H1 (cell line): ENCODE results near the gene PPARGC1A. TPM values are rescaled to one million over a fixed set of nuclear protein-coding genes. Genes with fewer than 3 reads are reported as not detected.

Source experiments
- CTCF ChIA-PET: fragments of 300-600 bp; sonication (Branson Sonifier 250); formaldehyde crosslinking; loops from one replicate; lab custom pipeline; 2021; ENCODE audit not compliant: partially characterized antibody; lab: Charles Lee
- POLR2A ChIA-PET: fragments of 300-600 bp; sonication (Branson Sonifier 250); formaldehyde crosslinking; loops from one replicate; lab custom pipeline; 2021; ENCODE audit warnings: inconsistent platforms; ENCODE audit not compliant: partially characterized antibody; lab: Charles Lee
- DNase-seq, 2 experiments: peaks; one replicate each; pipeline versions ENCODE4 v3.0.0 to v3.0.0-alpha.2; 2010 to 2022; ENCODE audit warnings: low spot score in 2 of 2, low read depth in 1 of 2, mixed read lengths in 1 of 2
- FAIRE-seq: peaks from 2 replicates; lab custom pipeline; 2011; peaks lifted over from hg19 to GRCh38; lab: Jason Lieb, UNC
- H2AFZ ChIP-seq: 2 replicates; pipeline ENCODE4 v1.8.1; 2012; ENCODE audit warnings: low read length, inconsistent platforms
- H2AK5ac ChIP-seq: 2 replicates; pipeline ENCODE4 v1.6.1; 2013; ENCODE audit warnings: low read depth, low read length
- H2BK120ac ChIP-seq: replicated peaks from 2 replicates; pipeline ENCODE3; 2013; ENCODE audit warnings: low read depth, low read length, inconsistent platforms
- H2BK12ac ChIP-seq: 2 replicates; pipeline ENCODE4 v1.6.1; 2013; ENCODE audit warnings: low read depth, low read length
- H2BK15ac ChIP-seq: 2 replicates; pipeline ENCODE4 v1.6.1; 2013; ENCODE audit warnings: low read length
- H2BK20ac ChIP-seq: 2 replicates; pipeline ENCODE4 v1.6.1; 2013; ENCODE audit warnings: low read length
- H2BK5ac ChIP-seq: 2 replicates; pipeline ENCODE4 v1.6.1; 2013; ENCODE audit warnings: low read depth, low read length
- H3K14ac ChIP-seq: 2 replicates; pipeline ENCODE4 v1.6.1; 2013; ENCODE audit warnings: inconsistent platforms; ENCODE audit not compliant: insufficient read length
- H3K18ac ChIP-seq: 2 replicates; pipeline ENCODE4 v1.6.1; 2013; ENCODE audit warnings: low read length; ENCODE audit errors: extremely low read depth
- H3K23ac ChIP-seq: 2 replicates; pipeline ENCODE4 v1.6.1; 2013; ENCODE audit warnings: inconsistent platforms; ENCODE audit not compliant: insufficient read length
- H3K23me2 ChIP-seq: 2 replicates; pipeline ENCODE4 v1.6.1; 2013; ENCODE audit warnings: low read depth, low read length
- H3K27ac ChIP-seq: 2 replicates; pipeline ENCODE4 v1.6.1; 2011; ENCODE audit warnings: low read depth, low read length, inconsistent platforms
- H3K27me3 ChIP-seq, 4 experiments: replicated peaks in 1 of 4; 1 replicate in 1 of 4; 2 replicates in 3 of 4; pipeline versions ENCODE4 v1.6.1 to v1.8.1; 2011 to 2013; ENCODE audit warnings: low read length in 3 of 4, mild to moderate bottlenecking in 3 of 4, inconsistent platforms in 2 of 4, mixed read lengths in 2 of 4, moderate library complexity in 1 of 4; ENCODE audit not compliant: control insufficient read depth in 3 of 4, insufficient read depth in 3 of 4; ENCODE audit errors: extremely low read depth in 1 of 4
- H3K36me3 ChIP-seq, 4 experiments: 2 replicates each; pipeline versions ENCODE4 v1.6.1 to v1.8.1; 2011 to 2013; ENCODE audit warnings: mild to moderate bottlenecking in 4 of 4, low read length in 3 of 4, moderate library complexity in 2 of 4, control low read depth in 1 of 4, inconsistent platforms in 1 of 4; ENCODE audit not compliant: insufficient read depth in 4 of 4, control insufficient read depth in 2 of 4
- H3K4ac ChIP-seq: replicated peaks from 2 replicates; pipeline ENCODE3; 2013; ENCODE audit warnings: low read length, low read depth, mixed read lengths, inconsistent platforms; ENCODE audit not compliant: insufficient read length
- H3K4me1 ChIP-seq, 4 experiments: replicated peaks in 1 of 4; 1 replicate in 1 of 4; 2 replicates in 3 of 4; pipeline versions ENCODE4 v1.6.1 to v1.8.1; 2011 to 2013; ENCODE audit warnings: low read length in 3 of 4, inconsistent platforms in 2 of 4, mixed read lengths in 1 of 4; ENCODE audit not compliant: insufficient read depth in 4 of 4, control insufficient read depth in 3 of 4
- H3K4me2 ChIP-seq, 2 experiments: 2 replicates each; pipeline versions ENCODE4 v1.6.1 to v1.8.1; 2011 to 2013; ENCODE audit warnings: low read depth in 2 of 2, low read length in 2 of 2, control low read depth in 1 of 2, inconsistent platforms in 1 of 2, mild to moderate bottlenecking in 1 of 2; ENCODE audit not compliant: insufficient read depth in 1 of 2
- H3K4me3 ChIP-seq, 4 experiments: fragments of 200-600, 300-600 bp in 1 of 4; sonication (generic), shearing (Covaris generic), sonication (Bioruptor Twin) in 1 of 4; 2 replicates each; pipeline versions ENCODE4 v1.5.1 to v1.8.1; 2011 to 2016; ENCODE audit warnings: low read length in 4 of 4, low read depth in 3 of 4, control low read depth in 2 of 4, inconsistent platforms in 2 of 4, mild to moderate bottlenecking in 2 of 4, mixed read lengths in 1 of 4, moderate library complexity in 1 of 4; ENCODE audit not compliant: insufficient read depth in 2 of 4; ENCODE audit errors: extremely low read depth in 1 of 4
- H3K56ac ChIP-seq: replicated peaks from 2 replicates; pipeline ENCODE3; 2013; ENCODE audit warnings: low read depth, mild to moderate bottlenecking, mixed read lengths, low read length, inconsistent platforms; ENCODE audit not compliant: insufficient read length
- H3K79me1 ChIP-seq: 2 replicates; pipeline ENCODE4 v1.6.1; 2013; ENCODE audit warnings: low read depth, low read length, control low read depth
- H3K79me2 ChIP-seq, 2 experiments: 2 replicates each; pipeline versions ENCODE4 v1.6.1 to v1.8.1; 2012 to 2013; ENCODE audit warnings: low read length in 2 of 2, mild to moderate bottlenecking in 2 of 2, inconsistent platforms in 1 of 2; ENCODE audit not compliant: insufficient read depth in 2 of 2, control insufficient read depth in 1 of 2
- H3K9ac ChIP-seq, 4 experiments: replicated peaks in 1 of 4; 1 replicate in 1 of 4; 2 replicates in 3 of 4; pipeline versions ENCODE4 v1.6.1 to v1.8.1; 2011 to 2013; ENCODE audit warnings: low read depth in 3 of 4, low read length in 3 of 4, control low read depth in 2 of 4, mild to moderate bottlenecking in 2 of 4, moderate library complexity in 2 of 4, inconsistent platforms in 1 of 4; ENCODE audit errors: extremely low read depth in 1 of 4
- H3K9me3 ChIP-seq, 2 experiments: 2 replicates each; pipeline versions ENCODE4 v1.6.1 to v1.8.1; 2012 to 2013; ENCODE audit warnings: mild to moderate bottlenecking in 2 of 2, moderate library complexity in 2 of 2, control low read depth in 1 of 2, inconsistent platforms in 1 of 2, low read depth in 1 of 2, low read length in 1 of 2, mixed read lengths in 1 of 2; ENCODE audit not compliant: insufficient read depth in 2 of 2
- H4K20me1 ChIP-seq, 2 experiments: replicated peaks in 1 of 2; 2 replicates each; pipeline versions ENCODE3 to v1.8.1; 2011 to 2013; ENCODE audit warnings: inconsistent platforms in 2 of 2, low read length in 2 of 2, mild to moderate bottlenecking in 1 of 2; ENCODE audit not compliant: insufficient read depth in 2 of 2, control insufficient read depth in 1 of 2
- H4K5ac ChIP-seq: 2 replicates; pipeline ENCODE4 v1.6.1; 2013; ENCODE audit warnings: low read length, low read depth, mixed read lengths, inconsistent platforms; ENCODE audit not compliant: insufficient read length
- H4K8ac ChIP-seq: 2 replicates; pipeline ENCODE4 v1.8.0; 2013; ENCODE audit warnings: mild to moderate bottlenecking, moderate library complexity, low read length, inconsistent platforms; ENCODE audit not compliant: insufficient read depth; ENCODE audit errors: extremely low read depth
- H4K91ac ChIP-seq: replicated peaks from 2 replicates; pipeline ENCODE3; 2013; ENCODE audit warnings: low read length, mixed read lengths, inconsistent platforms; ENCODE audit not compliant: insufficient read length
- BCL11A ChIP-seq, 2 experiments: IDR thresholded peaks; one replicate each; pipeline ENCODE4 v1.6.1; 2011; ENCODE audit warnings: low read depth in 2 of 2, low read length in 2 of 2, mild to moderate bottlenecking in 2 of 2
- BRCA1 ChIP-seq: IDR thresholded peaks from 2 replicates; pipeline ENCODE4 v1.6.1; 2012; ENCODE audit warnings: low read depth, low read length, improper control_type of control experiment
- CBX5 ChIP-seq: fragments of 300-800, 300-1000 bp; sonication (generic); IDR thresholded peaks from 2 replicates; pipeline ENCODE4 v1.7.1; 2016; ENCODE audit warnings: antibody characterized with exemption, low read length, low read depth
- CBX8 ChIP-seq: fragments of 300-800, 300-1000 bp; sonication (generic); IDR thresholded peaks from 2 replicates; pipeline ENCODE4 v1.7.1; 2016; ENCODE audit warnings: low read depth, low read length, borderline replicate concordance
- KDM1A ChIP-seq: fragments of 200-600, 300-600 bp; sonication (generic); IDR thresholded peaks from 2 replicates; pipeline ENCODE4 v1.7.1; 2016; ENCODE audit warnings: mild to moderate bottlenecking, low read length, borderline replicate concordance
- KDM5A ChIP-seq: fragments of 200-600 bp; IDR thresholded peaks from 2 replicates; pipeline ENCODE4 v1.7.1; 2012; ENCODE audit warnings: mild to moderate bottlenecking, low read length, inconsistent platforms, mixed read lengths
- POLR2A ChIP-seq, 2 experiments: IDR thresholded peaks; 1 replicate in 1 of 2; 2 replicates in 1 of 2; pipeline ENCODE4 v1.6.1; 2011; ENCODE audit warnings: low read depth in 2 of 2, low read length in 2 of 2, mild to moderate bottlenecking in 2 of 2; ENCODE audit errors: control extremely low read depth in 1 of 2
- RFX5 ChIP-seq: IDR thresholded peaks from 2 replicates; pipeline ENCODE4 v1.6.1; 2011; ENCODE audit warnings: low read depth, low read length, improper control_type of control experiment, borderline replicate concordance
- SP1 ChIP-seq: IDR thresholded peaks from 2 replicates; pipeline ENCODE4 v1.6.1; 2011; ENCODE audit warnings: low read depth, low read length
- TEAD4 ChIP-seq: IDR thresholded peaks from 2 replicates; pipeline ENCODE4 v1.6.1; 2012; ENCODE audit warnings: low read depth, low read length, inconsistent platforms, mixed read lengths
- USF2 ChIP-seq: IDR thresholded peaks from 2 replicates; pipeline ENCODE4 v1.6.1; 2011; ENCODE audit warnings: low read length, improper control_type of control experiment
- WGBS, 2 experiments: shearing (Covaris generic) in 1 of 2; methylation state at CpG; one replicate each; pipeline versions ENCODE4 v1.1.6 to v1.1.7; 2013 to 2015; ENCODE audit warnings: low lambda C conversion rate in 2 of 2, mixed read lengths in 2 of 2, inconsistent platforms in 1 of 2, low coverage in 1 of 2, missing lambda C conversion rate in 1 of 2; ENCODE audit not compliant: insufficient replicate concordance in 2 of 2, insufficient coverage in 1 of 2, insufficient read length in 1 of 2; ENCODE audit errors: extremely low coverage in 1 of 2, missing lambda C conversion rate in 1 of 2; 5-methylcytosine and 5-hydroxymethylcytosine counted together
- polyA plus RNA-seq, 7 experiments: library from polyadenylated mRNA; depleted of rRNA in 3 of 7; stranded (reverse) in 5 of 7; unstranded in 2 of 7; fragments of >200 nt in 5 of 7; fragments of 200-250 nt in 2 of 7; gene quantifications; 1 replicate in 5 of 7; 2 replicates in 1 of 7; 4 replicates in 1 of 7; pipeline versions ENCODE4 v1.2.1 to v1.2.3, GENCODE V29; 2011 to 2013; ENCODE audit warnings: missing spikeins in 2 of 7, mixed read lengths in 2 of 7
- total RNA-seq: library from RNA; stranded (reverse); fragmentation: NEBNext Ultra II Directional; extraction: Animal tissue kit (Norgen Biotek cat#: 25700); gene quantifications from 2 replicates; pipeline ENCODE4 v1.2.1, GENCODE V29; 2021

PPARGC1A gene
- total and polyA plus RNA-seq, 2 of the 8 experiments (the other 6 are each of a cell fraction or from before 2014, with no cell fraction given), result 0.54 to 1.4 TPM

DNA sequence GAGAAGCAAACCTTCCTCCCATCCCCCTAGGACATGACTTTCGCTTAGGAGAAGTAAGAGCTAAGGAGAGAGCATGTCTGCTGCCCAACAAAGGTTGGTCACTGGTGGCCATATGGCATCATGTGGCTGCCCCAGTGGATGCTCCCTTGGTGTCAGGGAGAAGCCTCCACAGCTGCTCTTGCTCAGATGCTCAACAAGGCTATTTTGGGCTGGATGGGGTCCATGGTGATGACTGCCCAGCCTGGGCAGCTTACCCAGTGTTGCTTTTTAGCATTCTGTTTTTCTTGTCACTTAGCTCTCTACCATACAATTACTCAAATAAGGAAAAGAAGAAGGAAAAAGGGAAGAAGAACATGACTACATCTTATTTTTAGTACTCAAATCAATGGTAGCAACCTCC, 48.9 kb upstream of the PPARGC1A start:
- no peak overlapping the region for H2BK20ac ChIP-seq
- H2BK120ac ChIP-seq, result no peak overlapping the region
- FAIRE-seq (no peak), DNase-seq (no peak)
- no peak overlapping the region for H3K56ac ChIP-seq
- 78% methylated on average over 1 of the region's 1 CpG; no CpG with 5 or more reads in 1 of the 2 experiments for WGBS, 2 experiments
- H2AK5ac ChIP-seq, result no peak overlapping the region
- no peak overlapping the region for H4K8ac ChIP-seq
- H2BK5ac ChIP-seq, result no peak overlapping the region
- no peak overlapping the region for H3K4ac ChIP-seq
- no peak overlapping the region for H2AFZ ChIP-seq
- H3K79me1 ChIP-seq, result no peaks in the 10 kb centered on the region
- H4K91ac ChIP-seq, result no peak overlapping the region
- H3K9ac ChIP-seq, result peak overlapping the region in 1 of 4 experiments; percentile 34; a peak in 1 of 7 replicates
- no peaks in the 10 kb centered on the region for H3K27me3 ChIP-seq
- H4K20me1 ChIP-seq, result no peaks in the 10 kb centered on the region
- no peaks in the 10 kb centered on the region for H3K9me3 ChIP-seq
- no peak overlapping the region for H3K27ac ChIP-seq
- no peak overlapping the region for H4K5ac ChIP-seq
- POLR2A ChIA-PET, result no interaction called here
- no peaks in the 10 kb centered on the region for H3K36me3 ChIP-seq
- H3K18ac ChIP-seq, result no peak overlapping the region
- no peak overlapping the region for H2BK12ac ChIP-seq
- H3K23me2 ChIP-seq, result no peaks in the 10 kb centered on the region
- no peaks in the 10 kb centered on the region for H3K79me2 ChIP-seq
- peaks cover 0 to 11% (median 2%) of the 10 kb centered on the region in 4 experiments for H3K4me1 ChIP-seq
- TF ChIP-seq RFX5 (no peak), KDM1A (no peak), USF2 (no peak), CBX8 (no peak), BRCA1 (no peak), BCL11A (IDR thresholded peaks at IDR 0.05; ENCODE audit: low read depth in 2 of 2, low read length in 2 of 2) (no peak), TEAD4 (no peak), CBX5 (no peak), KDM5A (no peak), SP1 (no peak), POLR2A (IDR thresholded peaks at IDR 0.05; ENCODE audit: control extremely low read depth in 1 of 2, low read depth in 2 of 2, low read length in 2 of 2) (no peak)
- H3K14ac ChIP-seq, result no peak overlapping the region
- no peak overlapping the region for H3K23ac ChIP-seq
- no peak overlapping the region for H2BK15ac ChIP-seq
- H3K4me3 ChIP-seq, result no peak overlapping the region
- H3K4me2 ChIP-seq, result no peak overlapping the region
- CTCF ChIA-PET, result interaction anchor here (0.8 to 0.9 kb wide), 2 partner anchors 17 to 29 kb away, joined by 3 read pairs; no protein-coding TSS in a partner anchor
